K562 (cell line): ENCODE data around the gene NET1. TPM values are rescaled to one million over a fixed set of nuclear protein-coding genes. Genes with fewer than 3 reads are reported as not detected.

Source experiments
- ATF7 ChIP-seq: fragments of 450-650 bp; IDR thresholded peaks from 2 replicates; pipeline ENCODE4 v1.7.1; 2014; ENCODE audit warnings: mild to moderate bottlenecking, moderate library complexity
- BRD9 ChIP-seq: fragments of 450-650 bp; IDR thresholded peaks from 2 replicates; pipeline ENCODE4 v1.6.1; 2018; ENCODE audit warnings: low read depth; ENCODE audit not compliant: partially characterized antibody
- ETS2 ChIP-seq: IDR thresholded peaks from 2 replicates; pipeline ENCODE4 v1.6.1; 2016; ENCODE audit warnings: borderline replicate concordance, missing genetic modification characterization, mild to moderate bottlenecking, moderate library complexity, missing compliant biosample characterization; ENCODE audit not compliant: poor library complexity, severe bottlenecking
- FOSL1 ChIP-seq: fragments of 200-800 bp; sonication (Bioruptor generic); conservative IDR thresholded peaks from 2 replicates; pipeline ENCODE4 v1.6.1; 2016; ENCODE audit warnings: missing genetic modification characterization, missing compliant biosample characterization
- FOXK1 ChIP-seq: sonication (generic); formaldehyde crosslinking; IDR thresholded peaks from 2 replicates; pipeline ENCODE4 v1.8.0; 2022; ENCODE audit warnings: missing genetic modification reagents, mild to moderate bottlenecking, borderline replicate concordance
- HLTF ChIP-seq: fragments of 450-650 bp; IDR thresholded peaks from 2 replicates; pipeline ENCODE4 v1.6.1; 2016
- JUNB ChIP-seq: fragments of 450-650 bp; formaldehyde crosslinking; conservative IDR thresholded peaks from 2 replicates; pipeline ENCODE4 v1.4.0; 2020; ENCODE audit warnings: mild to moderate bottlenecking
- KLF10 ChIP-seq: fragments of 250-450 bp; sonication (Bioruptor Pico); IDR thresholded peaks from 2 replicates; pipeline ENCODE4 v1.6.1; 2021; ENCODE audit warnings: matching md5 sums
- MAFG ChIP-seq: fragments of 450-650 bp; conservative IDR thresholded peaks from 2 replicates; pipeline ENCODE4 v1.6.1; 2016; ENCODE audit warnings: missing genetic modification characterization, missing compliant biosample characterization
- MYNN ChIP-seq, 2 experiments: sonication (generic); formaldehyde crosslinking in 1 of 2; IDR thresholded peaks; 2 replicates each; pipeline versions ENCODE4 v1.5.0 to v1.6.1; 2016 to 2020; ENCODE audit warnings: antibody characterized with exemption in 1 of 2, missing genetic modification reagents in 1 of 2
- NFYB ChIP-seq: IDR thresholded peaks from 2 replicates; pipeline ENCODE4 v1.6.1; 2011; ENCODE audit warnings: mild to moderate bottlenecking, moderate library complexity; ENCODE audit not compliant: insufficient read length; ENCODE audit errors: extremely low read depth
- NONO ChIP-seq, 2 experiments: fragments of 200-400 bp in 1 of 2; fragments of 450-650 bp in 1 of 2; formaldehyde crosslinking in 1 of 2; IDR thresholded peaks; 2 replicates each; pipeline ENCODE4 v1.6.1; 2017; ENCODE audit warnings: low read depth in 2 of 2, mild to moderate bottlenecking in 2 of 2, moderate library complexity in 2 of 2, low read length in 1 of 2
- PBX2 ChIP-seq, 2 experiments: IDR thresholded peaks in 1 of 2; conservative IDR thresholded peaks in 1 of 2; 2 replicates each; pipeline ENCODE4 v1.6.1; 2016; ENCODE audit warnings: low read depth in 2 of 2, mild to moderate bottlenecking in 1 of 2, missing compliant biosample characterization in 1 of 2, missing genetic modification characterization in 1 of 2, moderate library complexity in 1 of 2
- PCBP2 ChIP-seq: fragments of 200-400 bp; formaldehyde crosslinking; IDR thresholded peaks from 2 replicates; pipeline ENCODE4 v1.6.1; 2018; ENCODE audit warnings: low read length, low read depth, mild to moderate bottlenecking, moderate library complexity; ENCODE audit not compliant: poor library complexity, severe bottlenecking
- PHB2 ChIP-seq: fragments of 450-650 bp; IDR thresholded peaks from 2 replicates; pipeline ENCODE4 v1.6.1; 2017; ENCODE audit warnings: low read depth
- RBFOX2 ChIP-seq: fragments of 200-400 bp; formaldehyde crosslinking; IDR thresholded peaks from 2 replicates; pipeline ENCODE4 v1.6.1; 2017; ENCODE audit warnings: low read depth, mild to moderate bottlenecking, low read length, moderate library complexity
- RCOR1 ChIP-seq, 2 experiments: IDR thresholded peaks; 2 replicates each; pipeline ENCODE4 v1.6.1; 2012; ENCODE audit warnings: low read depth in 2 of 2, low read length in 2 of 2, borderline replicate concordance in 1 of 2, improper control_type of control experiment in 1 of 2
- SNRNP70 ChIP-seq: fragments of 200-400 bp; formaldehyde crosslinking; optimal IDR thresholded peaks from 2 replicates; pipeline ENCODE3; 2017; ENCODE audit warnings: low read depth, low read length
- TEAD1 ChIP-seq, 2 experiments: fragments of 450-650 bp in 1 of 2; sonication (generic) in 1 of 2; formaldehyde crosslinking; IDR thresholded peaks; 2 replicates each; pipeline versions ENCODE4 v1.4.0 to v1.8.0; 2020 to 2022; ENCODE audit warnings: mild to moderate bottlenecking in 2 of 2, missing genetic modification reagents in 1 of 2
- ZNF277 ChIP-seq: fragments of 250-450 bp; sonication (Bioruptor Pico); IDR thresholded peaks from 2 replicates; pipeline ENCODE4 v1.8.0; 2022; ENCODE audit warnings: inconsistent platforms, mild to moderate bottlenecking, moderate library complexity, borderline replicate concordance
- ZNF384 ChIP-seq: IDR thresholded peaks from 2 replicates; pipeline ENCODE4 v1.6.1; 2012; ENCODE audit warnings: low read depth, low read length, improper control_type of control experiment
- ZNF507 ChIP-seq: conservative IDR thresholded peaks from 2 replicates; pipeline ENCODE4 v1.6.1; 2017; ENCODE audit warnings: missing genetic modification characterization, missing compliant biosample characterization
- polyA plus RNA-seq, 8 experiments: library from polyadenylated mRNA; depleted of rRNA in 4 of 8; stranded (reverse) in 5 of 8; unstranded in 3 of 8; fragments of >200 nt; fragmentation: Nextera tagmentation in 2 of 8; fragmentation: Illumina TruSeq in 1 of 8; extraction: Ambion mirVana in 2 of 8; extraction: Trizol in 1 of 8; gene quantifications; 2 replicates each; pipeline versions ENCODE4 v1.2.1 to v1.2.3, GENCODE V29; 2011 to 2014; ENCODE audit warnings: inconsistent platforms in 1 of 8, missing spikeins in 1 of 8
- total RNA-seq, 7 experiments: library from RNA; depleted of rRNA in 6 of 7; stranded (reverse); fragments of >200 nt in 6 of 7; fragmentation: Illumina TruSeq in 2 of 7; extraction: Trizol in 2 of 7; gene quantifications; 2 replicates each; pipeline versions ENCODE4 v1.2.1 to v1.2.3, GENCODE V29; 2011 to 2021; ENCODE audit warnings: low replicate concordance in 1 of 7
- TF ChIP-seq, protein P1 (sequence below): fragments of 250-450 bp; sonication (Bioruptor Pico); IDR thresholded peaks from 2 replicates; pipeline ENCODE4 v1.5.0; 2020; ENCODE audit warnings: mild to moderate bottlenecking

The NET1 gene
- total and polyA plus RNA-seq, 9 of the 15 experiments (the other 6 are each of a cell fraction or from before 2014, with no cell fraction given) = 47.4 to 258 (median 106) TPM

GRCh38 chr10:5477948-5478693 is 65.8 kb downstream of the NET1 start (continued):
- TF ChIP-seq MYNN (IDR thresholded peaks at IDR 0.05) (no peak), MYNN (CRISPR knock-in tag; IDR thresholded peaks at IDR 0.05) (no peak), ZNF384 (no peak), ZNF277 (CRISPR knock-in tag) (no peak), KLF10 (CRISPR knock-in tag) (no peak), RCOR1 (IDR thresholded peaks at IDR 0.05; ENCODE audit: borderline replicate concordance in 1 of 2, low read depth in 2 of 2, low read length in 2 of 2) (peak in 1 of 2 experiments; percentile 37; a peak in 1 of 4 replicates), JUNB (CRISPR knock-in tag) (no peak), TEAD1 (CRISPR knock-in tag; IDR thresholded peaks at IDR 0.05) (no peak; a peak in 1 of 4 replicates), PBX2 (CRISPR knock-in tag; IDR thresholded peaks at IDR 0.05; ENCODE audit: low read depth) (no peak), PBX2 (tag; conservative IDR thresholded peaks at IDR 0.05; ENCODE audit: low read depth) (no peak), PCBP2 (no peak), NONO (IDR thresholded peaks at IDR 0.05; ENCODE audit: low read depth in 2 of 2, low read length in 1 of 2) (no peak), BRD9 (no peak), PHB2 (no peak), RBFOX2 (peak; percentile 42; the same call in 1 of the 2 replicates), ATF7 (0 out of 2 replicates have a peak, but pooled peaks have one; percentile 8), FOSL1 (tag) (peak; percentile 28; the same call in 1 of the 2 replicates), ZNF507 (tag) (no peak), SNRNP70 (no peak), HLTF (no peak), NFYB (no peak), MAFG (tag) (no peak), ETS2 (tag) (no peak), FOXK1 (no peak)
- TF ChIP-seq, protein P1, sequence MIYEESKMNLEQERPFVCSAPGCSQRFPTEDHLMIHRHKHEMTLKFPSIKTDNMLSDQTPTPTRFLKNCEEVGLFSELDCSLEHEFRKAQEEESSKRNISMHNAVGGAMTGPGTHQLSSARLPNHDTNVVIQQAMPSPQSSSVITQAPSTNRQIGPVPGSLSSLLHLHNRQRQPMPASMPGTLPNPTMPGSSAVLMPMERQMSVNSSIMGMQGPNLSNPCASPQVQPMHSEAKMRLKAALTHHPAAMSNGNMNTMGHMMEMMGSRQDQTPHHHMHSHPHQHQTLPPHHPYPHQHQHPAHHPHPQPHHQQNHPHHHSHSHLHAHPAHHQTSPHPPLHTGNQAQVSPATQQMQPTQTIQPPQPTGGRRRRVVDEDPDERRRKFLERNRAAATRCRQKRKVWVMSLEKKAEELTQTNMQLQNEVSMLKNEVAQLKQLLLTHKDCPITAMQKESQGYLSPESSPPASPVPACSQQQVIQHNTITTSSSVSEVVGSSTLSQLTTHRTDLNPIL (CRISPR knock-in tag) = no peak
